H1 (cell line): Measurements from ENCODE around the gene CPED1. TPM values are rescaled to one million over a fixed set of nuclear protein-coding genes. Genes with fewer than 3 reads are reported as not detected.

Experiments
- CTCF ChIA-PET: fragments of 300-600 bp; sonication (Branson Sonifier 250); formaldehyde crosslinking; loops from one replicate; lab custom pipeline; 2021; ENCODE audit not compliant: partially characterized antibody; lab: Charles Lee
- POLR2A ChIA-PET: fragments of 300-600 bp; sonication (Branson Sonifier 250); formaldehyde crosslinking; loops from one replicate; lab custom pipeline; 2021; ENCODE audit warnings: inconsistent platforms; ENCODE audit not compliant: partially characterized antibody; lab: Charles Lee
- DNase-seq, 2 experiments: peaks; one replicate each; pipeline versions ENCODE4 v3.0.0 to v3.0.0-alpha.2; 2010 to 2022; ENCODE audit warnings: low spot score in 2 of 2, low read depth in 1 of 2, mixed read lengths in 1 of 2
- FAIRE-seq: peaks from 2 replicates; lab custom pipeline; 2011; peaks lifted over from hg19 to GRCh38; lab: Jason Lieb, UNC
- H2AFZ ChIP-seq: 2 replicates; pipeline ENCODE4 v1.8.1; 2012; ENCODE audit warnings: low read length, inconsistent platforms
- H2AK5ac ChIP-seq: 2 replicates; pipeline ENCODE4 v1.6.1; 2013; ENCODE audit warnings: low read depth, low read length
- H2BK120ac ChIP-seq: replicated peaks from 2 replicates; pipeline ENCODE3; 2013; ENCODE audit warnings: low read depth, low read length, inconsistent platforms
- H2BK12ac ChIP-seq: 2 replicates; pipeline ENCODE4 v1.6.1; 2013; ENCODE audit warnings: low read depth, low read length
- H2BK15ac ChIP-seq: 2 replicates; pipeline ENCODE4 v1.6.1; 2013; ENCODE audit warnings: low read length
- H2BK20ac ChIP-seq: 2 replicates; pipeline ENCODE4 v1.6.1; 2013; ENCODE audit warnings: low read length
- H2BK5ac ChIP-seq: 2 replicates; pipeline ENCODE4 v1.6.1; 2013; ENCODE audit warnings: low read depth, low read length
- H3K14ac ChIP-seq: 2 replicates; pipeline ENCODE4 v1.6.1; 2013; ENCODE audit warnings: inconsistent platforms; ENCODE audit not compliant: insufficient read length
- H3K18ac ChIP-seq: 2 replicates; pipeline ENCODE4 v1.6.1; 2013; ENCODE audit warnings: low read length; ENCODE audit errors: extremely low read depth
- H3K23ac ChIP-seq: 2 replicates; pipeline ENCODE4 v1.6.1; 2013; ENCODE audit warnings: inconsistent platforms; ENCODE audit not compliant: insufficient read length
- H3K23me2 ChIP-seq: 2 replicates; pipeline ENCODE4 v1.6.1; 2013; ENCODE audit warnings: low read depth, low read length
- H3K27ac ChIP-seq: 2 replicates; pipeline ENCODE4 v1.6.1; 2011; ENCODE audit warnings: low read depth, low read length, inconsistent platforms
- H3K27me3 ChIP-seq, 4 experiments: replicated peaks in 1 of 4; 1 replicate in 1 of 4; 2 replicates in 3 of 4; pipeline versions ENCODE4 v1.6.1 to v1.8.1; 2011 to 2013; ENCODE audit warnings: low read length in 3 of 4, mild to moderate bottlenecking in 3 of 4, inconsistent platforms in 2 of 4, mixed read lengths in 2 of 4, moderate library complexity in 1 of 4; ENCODE audit not compliant: control insufficient read depth in 3 of 4, insufficient read depth in 3 of 4; ENCODE audit errors: extremely low read depth in 1 of 4
- H3K36me3 ChIP-seq, 4 experiments: 2 replicates each; pipeline versions ENCODE4 v1.6.1 to v1.8.1; 2011 to 2013; ENCODE audit warnings: mild to moderate bottlenecking in 4 of 4, low read length in 3 of 4, moderate library complexity in 2 of 4, control low read depth in 1 of 4, inconsistent platforms in 1 of 4; ENCODE audit not compliant: insufficient read depth in 4 of 4, control insufficient read depth in 2 of 4
- H3K4ac ChIP-seq: replicated peaks from 2 replicates; pipeline ENCODE3; 2013; ENCODE audit warnings: low read length, low read depth, mixed read lengths, inconsistent platforms; ENCODE audit not compliant: insufficient read length
- H3K4me1 ChIP-seq, 4 experiments: replicated peaks in 1 of 4; 1 replicate in 1 of 4; 2 replicates in 3 of 4; pipeline versions ENCODE4 v1.6.1 to v1.8.1; 2011 to 2013; ENCODE audit warnings: low read length in 3 of 4, inconsistent platforms in 2 of 4, mixed read lengths in 1 of 4; ENCODE audit not compliant: insufficient read depth in 4 of 4, control insufficient read depth in 3 of 4
- H3K4me2 ChIP-seq, 2 experiments: 2 replicates each; pipeline versions ENCODE4 v1.6.1 to v1.8.1; 2011 to 2013; ENCODE audit warnings: low read depth in 2 of 2, low read length in 2 of 2, control low read depth in 1 of 2, inconsistent platforms in 1 of 2, mild to moderate bottlenecking in 1 of 2; ENCODE audit not compliant: insufficient read depth in 1 of 2
- H3K4me3 ChIP-seq, 4 experiments: fragments of 200-600, 300-600 bp in 1 of 4; sonication (generic), shearing (Covaris generic), sonication (Bioruptor Twin) in 1 of 4; 2 replicates each; pipeline versions ENCODE4 v1.5.1 to v1.8.1; 2011 to 2016; ENCODE audit warnings: low read length in 4 of 4, low read depth in 3 of 4, control low read depth in 2 of 4, inconsistent platforms in 2 of 4, mild to moderate bottlenecking in 2 of 4, mixed read lengths in 1 of 4, moderate library complexity in 1 of 4; ENCODE audit not compliant: insufficient read depth in 2 of 4; ENCODE audit errors: extremely low read depth in 1 of 4
- H3K56ac ChIP-seq: replicated peaks from 2 replicates; pipeline ENCODE3; 2013; ENCODE audit warnings: low read depth, mild to moderate bottlenecking, mixed read lengths, low read length, inconsistent platforms; ENCODE audit not compliant: insufficient read length
- H3K79me1 ChIP-seq: 2 replicates; pipeline ENCODE4 v1.6.1; 2013; ENCODE audit warnings: low read depth, low read length, control low read depth
- H3K79me2 ChIP-seq, 2 experiments: 2 replicates each; pipeline versions ENCODE4 v1.6.1 to v1.8.1; 2012 to 2013; ENCODE audit warnings: low read length in 2 of 2, mild to moderate bottlenecking in 2 of 2, inconsistent platforms in 1 of 2; ENCODE audit not compliant: insufficient read depth in 2 of 2, control insufficient read depth in 1 of 2
- H3K9ac ChIP-seq, 4 experiments: replicated peaks in 1 of 4; 1 replicate in 1 of 4; 2 replicates in 3 of 4; pipeline versions ENCODE4 v1.6.1 to v1.8.1; 2011 to 2013; ENCODE audit warnings: low read depth in 3 of 4, low read length in 3 of 4, control low read depth in 2 of 4, mild to moderate bottlenecking in 2 of 4, moderate library complexity in 2 of 4, inconsistent platforms in 1 of 4; ENCODE audit errors: extremely low read depth in 1 of 4
- H3K9me3 ChIP-seq, 2 experiments: 2 replicates each; pipeline versions ENCODE4 v1.6.1 to v1.8.1; 2012 to 2013; ENCODE audit warnings: mild to moderate bottlenecking in 2 of 2, moderate library complexity in 2 of 2, control low read depth in 1 of 2, inconsistent platforms in 1 of 2, low read depth in 1 of 2, low read length in 1 of 2, mixed read lengths in 1 of 2; ENCODE audit not compliant: insufficient read depth in 2 of 2
- H4K20me1 ChIP-seq, 2 experiments: replicated peaks in 1 of 2; 2 replicates each; pipeline versions ENCODE3 to v1.8.1; 2011 to 2013; ENCODE audit warnings: inconsistent platforms in 2 of 2, low read length in 2 of 2, mild to moderate bottlenecking in 1 of 2; ENCODE audit not compliant: insufficient read depth in 2 of 2, control insufficient read depth in 1 of 2
- H4K5ac ChIP-seq: 2 replicates; pipeline ENCODE4 v1.6.1; 2013; ENCODE audit warnings: low read length, low read depth, mixed read lengths, inconsistent platforms; ENCODE audit not compliant: insufficient read length
- H4K8ac ChIP-seq: 2 replicates; pipeline ENCODE4 v1.8.0; 2013; ENCODE audit warnings: mild to moderate bottlenecking, moderate library complexity, low read length, inconsistent platforms; ENCODE audit not compliant: insufficient read depth; ENCODE audit errors: extremely low read depth
- H4K91ac ChIP-seq: replicated peaks from 2 replicates; pipeline ENCODE3; 2013; ENCODE audit warnings: low read length, mixed read lengths, inconsistent platforms; ENCODE audit not compliant: insufficient read length
- ASH2L ChIP-seq: fragments of 200-600, 300-600 bp; sonication (generic); IDR thresholded peaks from one replicate; pipeline ENCODE4 v1.7.1; 2017; ENCODE audit warnings: low read length
- CEBPB ChIP-seq: IDR thresholded peaks from 2 replicates; pipeline ENCODE4 v1.6.1; 2012; ENCODE audit warnings: low read depth, low read length
- CTCF ChIP-seq, 3 experiments: IDR thresholded peaks; 1 replicate in 2 of 3; 2 replicates in 1 of 3; pipeline versions ENCODE4 v1.5.1 to v1.6.1; 2011; ENCODE audit warnings: low read length in 3 of 3, mild to moderate bottlenecking in 3 of 3, inconsistent platforms in 2 of 3, low read depth in 1 of 3, moderate library complexity in 1 of 3; ENCODE audit not compliant: insufficient read depth in 1 of 3; ENCODE audit errors: control extremely low read depth in 1 of 3
- EZH2 ChIP-seq: fragments of 200-600 bp; sonication (generic); IDR thresholded peaks from 2 replicates; pipeline ENCODE4 v1.7.1; 2012; ENCODE audit warnings: low read depth, mild to moderate bottlenecking, moderate library complexity, low read length, inconsistent platforms; ENCODE audit not compliant: severe bottlenecking
- GABPA ChIP-seq: IDR thresholded peaks from 2 replicates; pipeline ENCODE4 v1.6.1; 2011; ENCODE audit warnings: mild to moderate bottlenecking, low read length, moderate library complexity, borderline replicate concordance; ENCODE audit not compliant: insufficient read depth
- JUND ChIP-seq: IDR thresholded peaks from 2 replicates; pipeline ENCODE4 v1.6.1; 2011; ENCODE audit warnings: mild to moderate bottlenecking, improper control_type of control experiment, low read length
- PHF8 ChIP-seq: fragments of 200-600 bp; sonication (generic); conservative IDR thresholded peaks from 2 replicates; pipeline ENCODE4 v1.7.1; 2012; ENCODE audit warnings: low read depth, mild to moderate bottlenecking, inconsistent platforms, low read length, moderate library complexity
- RFX5 ChIP-seq: IDR thresholded peaks from 2 replicates; pipeline ENCODE4 v1.6.1; 2011; ENCODE audit warnings: low read depth, low read length, improper control_type of control experiment, borderline replicate concordance
- TCF12 ChIP-seq: IDR thresholded peaks from 2 replicates; pipeline ENCODE4 v1.6.1; 2011; ENCODE audit warnings: low read depth, mild to moderate bottlenecking, low read length
- WGBS, 2 experiments: shearing (Covaris generic) in 1 of 2; methylation state at CpG; one replicate each; pipeline versions ENCODE4 v1.1.6 to v1.1.7; 2013 to 2015; ENCODE audit warnings: low lambda C conversion rate in 2 of 2, mixed read lengths in 2 of 2, inconsistent platforms in 1 of 2, low coverage in 1 of 2, missing lambda C conversion rate in 1 of 2; ENCODE audit not compliant: insufficient replicate concordance in 2 of 2, insufficient coverage in 1 of 2, insufficient read length in 1 of 2; ENCODE audit errors: extremely low coverage in 1 of 2, missing lambda C conversion rate in 1 of 2; 5-methylcytosine and 5-hydroxymethylcytosine counted together
- polyA plus RNA-seq, 7 experiments: library from polyadenylated mRNA; depleted of rRNA in 3 of 7; stranded (reverse) in 5 of 7; unstranded in 2 of 7; fragments of >200 nt in 5 of 7; fragments of 200-250 nt in 2 of 7; gene quantifications; 1 replicate in 5 of 7; 2 replicates in 1 of 7; 4 replicates in 1 of 7; pipeline versions ENCODE4 v1.2.1 to v1.2.3, GENCODE V29; 2011 to 2013; ENCODE audit warnings: missing spikeins in 2 of 7, mixed read lengths in 2 of 7
- total RNA-seq: library from RNA; stranded (reverse); fragmentation: NEBNext Ultra II Directional; extraction: Animal tissue kit (Norgen Biotek cat#: 25700); gene quantifications from 2 replicates; pipeline ENCODE4 v1.2.1, GENCODE V29; 2021
- TF ChIP-seq, protein P1 (sequence below): IDR thresholded peaks from 2 replicates; pipeline ENCODE4 v1.6.1; 2011; ENCODE audit warnings: low read depth, mild to moderate bottlenecking, low read length; ENCODE audit not compliant: insufficient read depth

The CPED1 gene
- total and polyA plus RNA-seq, 2 of the 8 experiments (the other 6 are each of a cell fraction or from before 2014, with no cell fraction given): 0.08 to 0.39 TPM

DNA sequence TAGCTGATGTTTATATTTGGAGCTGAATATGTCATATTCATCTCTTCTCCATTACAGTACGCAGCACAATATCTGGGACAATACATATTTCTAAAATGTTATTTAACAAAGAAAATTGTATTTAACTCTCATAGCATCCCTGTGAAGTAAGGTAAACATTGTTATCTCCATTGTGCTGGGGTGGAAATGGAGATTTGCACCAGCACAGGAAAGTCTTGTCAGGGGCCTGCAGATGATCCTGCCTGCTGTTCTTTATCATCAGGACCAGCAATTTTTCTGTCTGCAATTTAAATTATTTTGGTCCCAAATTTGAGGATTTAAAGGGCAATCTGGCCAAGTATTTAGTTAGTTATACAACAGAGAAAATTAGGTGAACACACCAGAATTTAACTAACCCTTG is 144.4 kb downstream of the CPED1 start:
- H3K4ac ChIP-seq: no peak overlapping the region
- DNase-seq: no peak
- H3K4me1 ChIP-seq: no peaks in the 10 kb centered on the region
- FAIRE-seq: no peak
- 10% methylated on average over 1 of the region's 1 CpG; no CpG with 5 or more reads in 1 of the 2 experiments for WGBS, 2 experiments
- no peak overlapping the region for H2BK120ac ChIP-seq
- no peak overlapping the region for H2BK12ac ChIP-seq
- no peak overlapping the region for H3K4me2 ChIP-seq
- no peaks in the 10 kb centered on the region for H3K27me3 ChIP-seq
- H3K9ac ChIP-seq: no peak overlapping the region
- H2BK20ac ChIP-seq: no peak overlapping the region
- H3K23ac ChIP-seq: no peak overlapping the region
- H4K20me1 ChIP-seq: no peaks in the 10 kb centered on the region
- H2BK5ac ChIP-seq: no peak overlapping the region
- H3K23me2 ChIP-seq: no peaks in the 10 kb centered on the region
- H2AFZ ChIP-seq: no peak overlapping the region
- ChIA-PET CTCF (no interaction called here), POLR2A (no interaction called here)
- no peak overlapping the region for H3K27ac ChIP-seq
- H3K4me3 ChIP-seq: no peak overlapping the region
- no peak overlapping the region for H4K8ac ChIP-seq
- no peak overlapping the region for H3K56ac ChIP-seq
- no peak overlapping the region for H3K18ac ChIP-seq
- no peak overlapping the region for H2AK5ac ChIP-seq
- no peaks in the 10 kb centered on the region for H3K9me3 ChIP-seq
- no peaks in the 10 kb centered on the region for H3K79me2 ChIP-seq
- no peak overlapping the region for H2BK15ac ChIP-seq
- no peaks in the 10 kb centered on the region for H3K36me3 ChIP-seq
- no peak overlapping the region for H3K14ac ChIP-seq
- H4K91ac ChIP-seq: no peak overlapping the region
- H3K79me1 ChIP-seq: no peaks in the 10 kb centered on the region
- no peak overlapping the region for H4K5ac ChIP-seq
- no peak for TF ChIP-seq EZH2
- no peak for TF ChIP-seq RFX5
- TF ChIP-seq JUND: no peak
- TF ChIP-seq PHF8: no peak
- no peak for TF ChIP-seq CTCF (IDR thresholded peaks at IDR 0.05; ENCODE audit: control extremely low read depth in 1 of 3, insufficient read depth in 1 of 3, low read depth in 1 of 3, low read length in 3 of 3)
- no peak for TF ChIP-seq CEBPB
- no peak for TF ChIP-seq GABPA
- TF ChIP-seq, protein P1, sequence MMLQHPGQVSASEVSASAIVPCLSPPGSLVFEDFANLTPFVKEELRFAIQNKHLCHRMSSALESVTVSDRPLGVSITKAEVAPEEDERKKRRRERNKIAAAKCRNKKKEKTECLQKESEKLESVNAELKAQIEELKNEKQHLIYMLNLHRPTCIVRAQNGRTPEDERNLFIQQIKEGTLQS: no peak
- TF ChIP-seq TCF12: no peak
- TF ChIP-seq ASH2L: no peak
